Measurements from ENCODE around the gene WDR88.
A peak's percentile ranks its signal among the peaks of the same experiment; 100 is the strongest.
"Not testable (repeated sequence)": the region's sequence is repeated elsewhere in the genome, so short reads cannot be mapped to it uniquely, and the experiment has no call there.

The WDR88 gene

DNA sequence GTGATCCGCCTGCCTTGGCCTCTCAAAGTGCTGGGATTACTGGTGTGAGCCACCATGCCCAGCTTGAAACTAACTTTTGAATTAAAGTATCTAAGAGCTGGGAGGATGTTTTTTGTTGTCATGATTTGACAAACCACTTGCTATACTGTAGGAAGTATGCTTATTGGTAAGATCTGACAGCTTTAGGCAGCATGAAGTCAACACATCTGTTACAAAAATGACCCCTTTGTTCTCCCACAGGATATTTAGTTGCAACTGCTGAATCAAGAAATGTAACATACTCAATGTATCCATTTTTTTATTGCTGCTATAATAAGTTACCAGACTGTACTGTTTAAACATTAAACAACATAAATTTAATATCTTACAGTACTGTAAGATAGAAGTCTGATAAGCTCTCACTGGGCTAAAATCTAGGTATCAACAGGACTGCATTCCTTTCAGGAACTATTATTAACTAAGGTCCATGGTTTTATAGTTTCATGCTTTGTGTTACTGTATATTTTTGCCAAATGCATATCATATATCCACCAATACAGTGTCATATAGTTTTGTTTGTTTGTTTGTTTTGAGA is 39.4 kb downstream of the WDR88 start:
- DNase-seq (ENCODE audit: low spot score): no peak

GRCh38 chr19:33171916-33172359 is 40.0 kb downstream of the WDR88 start:
- no peak for DNase-seq (ENCODE audit: low spot score)

- DNase-seq (ENCODE audit: low spot score): no peak
Observed at GRCh38 chr19:33174186-33174585, 42.3 kb downstream of the WDR88 start.

DNA sequence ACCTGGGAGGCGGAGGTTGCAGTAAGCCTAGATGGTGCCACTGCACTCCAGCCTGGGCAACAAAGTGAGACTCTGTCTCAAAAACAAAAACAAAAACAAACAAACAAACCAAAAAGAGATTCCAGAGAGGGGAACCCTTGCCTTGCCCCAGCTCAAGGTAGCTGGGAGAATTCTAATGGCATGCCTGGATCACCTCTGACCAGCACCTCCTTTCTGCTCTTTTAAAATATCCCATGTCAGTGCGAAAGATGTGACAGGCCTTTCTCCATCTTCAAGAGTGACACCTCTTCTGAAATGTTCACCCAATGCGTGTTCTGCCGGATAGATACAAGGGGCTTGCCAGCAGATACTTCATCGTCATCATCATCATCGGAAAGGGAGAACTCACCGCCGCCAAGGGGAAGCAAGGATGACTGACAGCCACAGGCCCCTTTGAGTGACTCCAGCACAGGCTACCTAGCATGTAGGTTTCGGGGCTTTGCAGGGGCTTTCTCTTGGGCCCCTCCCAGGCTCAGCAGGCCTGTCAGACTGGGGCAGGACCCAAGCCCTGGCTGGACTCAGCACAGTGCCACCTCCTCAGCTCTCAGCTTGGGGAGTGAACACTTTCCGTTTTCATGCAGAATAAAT is 43.4 kb downstream of the WDR88 start:
- DNase-seq (ENCODE audit: low spot score): no peak

- DNase-seq (ENCODE audit: low spot score): no peak
Observed at GRCh38 chr19:33175886-33176669, 44.2 kb downstream of the WDR88 start.

DNA sequence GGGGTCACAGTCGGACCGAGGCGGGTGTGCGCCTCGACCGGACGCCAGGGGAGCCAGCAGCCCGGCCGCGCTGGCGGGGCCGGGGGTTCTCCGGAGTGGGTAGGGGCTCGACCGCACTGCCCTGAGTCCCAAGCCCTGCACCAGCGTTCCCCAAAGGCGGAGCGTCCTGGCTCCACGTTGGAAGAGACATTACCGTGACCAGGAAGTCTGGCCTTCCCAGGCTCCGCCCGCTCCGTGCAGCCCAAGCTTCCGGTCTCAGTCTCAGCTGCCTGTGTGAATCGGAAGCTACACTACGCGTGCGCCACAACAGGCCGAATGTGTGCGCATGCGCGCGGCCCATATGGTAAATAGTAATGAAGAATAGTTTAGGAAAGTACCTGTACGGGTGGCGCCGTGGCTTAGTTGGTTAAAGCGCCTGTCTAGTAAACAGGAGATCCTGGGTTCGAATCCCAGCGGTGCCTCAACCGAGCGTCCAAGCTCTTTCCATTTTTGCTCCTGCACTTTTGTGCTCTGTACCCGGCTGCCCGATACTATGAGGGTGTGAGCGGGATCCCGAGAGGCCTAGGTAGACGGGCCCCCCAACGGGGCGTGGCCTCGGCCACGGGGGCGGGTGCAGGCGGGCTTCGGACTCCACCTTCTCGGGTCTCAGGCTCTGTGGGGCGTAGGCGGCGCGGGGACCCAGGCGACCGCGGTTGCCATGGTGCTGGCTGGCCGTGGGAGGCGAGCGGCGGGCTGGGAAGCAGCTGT is 44.9 kb downstream of the WDR88 start:
- DNase-seq (ENCODE audit: low spot score): peak; percentile 99

- DNase-seq (ENCODE audit: low spot score): peak; percentile 80
Observed at GRCh38 chr19:33177417-33177979, 45.6 kb downstream of the WDR88 start.

GRCh38 chr19:33186431-33187182 is 54.7 kb downstream of the WDR88 start:
- no peak for DNase-seq (ENCODE audit: low spot score)

DNA sequence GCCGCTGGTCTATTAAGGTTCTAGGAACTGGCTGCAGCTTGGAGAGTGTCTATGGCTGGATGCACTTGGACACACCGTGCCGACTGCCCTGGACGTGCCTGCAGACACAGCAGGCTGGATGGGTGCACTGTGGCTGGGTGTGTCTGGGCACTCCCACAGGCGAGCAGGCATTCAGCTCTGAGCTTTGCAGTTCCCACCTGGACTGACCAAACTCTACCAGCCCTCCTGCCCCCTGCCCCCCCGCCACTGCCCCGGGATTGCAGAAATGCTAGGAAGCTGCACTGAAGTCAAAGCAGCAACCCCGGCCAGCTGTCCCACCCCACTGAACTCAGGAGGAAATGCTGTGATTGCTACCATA is 55.2 kb downstream of the WDR88 start:
- DNase-seq (ENCODE audit: low spot score): no peak

DNA sequence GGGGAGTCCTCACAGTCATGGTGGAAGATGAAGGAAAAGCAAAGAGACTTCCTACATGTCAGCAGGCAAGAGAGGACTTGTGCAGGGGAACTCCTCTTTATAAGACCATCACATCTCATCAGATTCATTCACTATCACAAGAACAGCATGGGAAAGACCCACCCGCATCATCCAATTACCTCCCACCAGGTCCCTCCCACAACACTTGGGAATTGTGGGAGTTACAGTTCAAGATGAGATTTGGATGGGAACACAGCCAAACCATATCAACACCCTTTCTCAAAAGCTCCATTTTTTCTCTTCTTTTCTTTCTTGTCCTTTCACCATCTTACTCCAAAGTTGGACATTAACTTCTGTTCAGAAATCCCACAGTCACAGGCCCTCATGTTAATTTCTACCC is 57.5 kb downstream of the WDR88 start:
- no peak for DNase-seq (ENCODE audit: low spot score)

DNA sequence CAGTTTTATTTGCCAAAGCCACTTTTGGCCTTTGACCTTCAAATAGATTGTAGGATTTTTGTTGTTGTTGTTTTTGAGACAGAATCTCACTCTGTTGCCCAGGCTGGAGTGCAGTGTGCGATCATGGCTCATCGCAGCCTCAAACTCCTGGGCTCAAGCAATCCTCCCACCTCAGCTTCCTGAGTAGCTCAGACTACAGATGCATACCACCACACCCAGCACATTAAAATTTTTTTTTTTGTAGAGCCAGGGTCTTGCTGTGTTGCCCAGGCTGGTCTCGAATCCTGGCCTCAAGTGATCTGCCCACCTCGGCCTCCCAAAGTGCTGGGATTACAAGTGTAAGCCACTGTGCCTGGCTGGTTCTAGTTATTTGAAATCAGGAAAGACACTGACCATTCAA is 59.2 kb downstream of the WDR88 start:
- DNase-seq (ENCODE audit: low spot score): not testable (repeated sequence)

DNA sequence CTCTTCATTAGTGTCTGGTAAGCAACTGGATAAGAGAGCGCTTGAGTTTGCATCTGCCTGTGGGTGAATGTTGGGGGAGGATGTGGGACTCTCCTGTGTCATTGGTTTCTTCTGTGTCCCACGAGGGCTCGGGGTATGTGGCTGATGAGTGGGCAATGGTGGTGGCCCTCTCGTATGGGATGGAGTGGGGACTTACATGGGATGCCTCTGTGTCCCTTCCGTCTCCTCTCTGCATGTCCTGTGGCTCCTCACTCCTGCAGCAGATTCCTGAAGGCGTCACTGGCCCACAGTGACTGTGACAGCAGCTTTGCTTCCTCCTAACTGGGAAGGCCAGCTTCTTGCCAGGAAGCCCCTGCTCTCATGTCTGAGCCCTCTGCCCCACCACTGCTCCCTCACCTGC is 59.6 kb downstream of the WDR88 start:
- no peak for DNase-seq (ENCODE audit: low spot score)

DNA sequence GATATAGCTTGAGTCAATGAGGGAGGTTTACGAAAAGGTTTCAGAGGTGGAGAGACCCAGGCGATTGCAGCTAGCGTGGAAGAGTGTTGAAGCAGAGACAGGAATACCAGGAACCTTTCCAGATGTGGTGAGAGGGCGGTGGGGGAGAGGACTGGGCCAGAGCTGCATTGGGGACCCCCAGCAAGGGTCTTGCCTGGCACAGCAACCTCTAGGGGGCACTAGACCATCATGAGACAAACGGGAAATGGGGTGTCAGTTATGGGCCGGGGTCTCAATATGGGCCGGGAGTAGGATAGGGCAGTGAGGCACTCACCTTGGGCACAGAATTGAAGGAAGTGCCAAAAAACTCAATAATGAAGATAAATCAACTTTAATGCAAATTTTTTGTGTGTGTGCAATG is 60.1 kb downstream of the WDR88 start:
- no peak for DNase-seq (ENCODE audit: low spot score)

- no peak for DNase-seq (ENCODE audit: low spot score)
Observed at GRCh38 chr19:33193269-33193864, 61.5 kb downstream of the WDR88 start.

GRCh38 chr19:33193865-33194362 is 62.0 kb downstream of the WDR88 start, which contains the start of gene LRP3:
Gene LRP3 (plus strand): TSS chr19:33194330. CDS start chr19:33194786, 456 bp downstream.
- no peak for DNase-seq (ENCODE audit: low spot score)

GRCh38 chr19:33194532-33194885 is 62.6 kb downstream of the WDR88 start:
- no peak for DNase-seq (ENCODE audit: low spot score)

- DNase-seq (ENCODE audit: low spot score): no peak
Observed at GRCh38 chr19:33194886-33195644, 63.2 kb downstream of the WDR88 start.

GRCh38 chr19:33195645-33196347 is 63.9 kb downstream of the WDR88 start:
- DNase-seq (ENCODE audit: low spot score): no peak

- DNase-seq (ENCODE audit: low spot score): no peak
Observed at GRCh38 chr19:33196446-33197193, 64.7 kb downstream of the WDR88 start.
